22Rv1 (cell line): Measurements from ENCODE around the gene TENM4.

Experiments
- H3K27ac ChIP-seq: fragments of 450-650 bp; 2 replicates; pipeline ENCODE4 v1.5.1; 2017
- CTCF ChIP-seq: fragments of 450-650 bp; IDR thresholded peaks from 2 replicates; pipeline ENCODE4 v1.5.1; 2017; ENCODE audit warnings: mild to moderate bottlenecking
- ZFX ChIP-seq: fragments of 450-650 bp; IDR thresholded peaks from 2 replicates; pipeline ENCODE4 v1.6.1; 2017; ENCODE audit warnings: antibody characterized with exemption, borderline replicate concordance

The TENM4 gene

DNA sequence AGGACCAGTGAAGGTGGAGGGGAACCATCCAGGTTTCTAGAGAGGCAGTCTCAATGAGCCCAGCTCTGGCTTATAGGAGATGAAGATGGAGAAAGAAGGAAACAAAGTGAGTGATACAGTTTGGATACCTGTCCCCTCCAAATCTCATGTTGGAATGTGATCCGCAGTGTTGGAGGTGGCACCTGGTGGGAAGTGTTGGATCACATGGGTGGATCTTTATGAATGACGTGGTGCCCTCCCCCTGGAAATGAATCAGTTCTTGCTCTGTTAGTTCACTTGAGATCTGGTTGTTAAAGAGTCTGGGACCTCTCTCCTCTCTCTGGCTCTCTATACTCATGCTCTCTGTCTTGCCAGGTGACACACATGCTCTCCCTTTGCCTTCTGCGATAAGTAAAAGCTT lies 473.0 kb downstream of the TENM4 start:
- TF ChIP-seq CTCF (no peak), ZFX (no peak)
- no peak overlapping the region for H3K27ac ChIP-seq

DNA sequence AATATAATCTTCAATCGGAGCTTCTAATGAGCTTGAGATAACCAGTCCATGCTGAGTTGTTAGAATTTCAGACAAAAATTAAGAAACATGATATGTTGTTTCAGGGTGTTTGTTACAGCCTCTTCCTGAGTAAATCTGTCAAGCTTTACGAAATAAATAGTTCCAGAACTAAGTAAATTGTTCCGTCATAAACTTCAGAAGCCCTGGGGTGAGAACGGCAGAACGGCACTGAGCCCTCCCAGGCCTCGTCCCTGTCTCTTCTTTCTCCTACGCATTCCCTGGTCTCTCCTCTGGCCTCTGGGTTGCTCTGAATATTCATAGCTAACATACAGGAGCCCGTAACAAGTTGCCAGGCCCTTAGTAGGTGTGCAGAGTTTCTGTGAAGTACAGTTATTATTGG lies 475.4 kb downstream of the TENM4 start:
- no peak overlapping the region for H3K27ac ChIP-seq
- TF ChIP-seq ZFX (no peak), CTCF (no peak)

- no peak for TF ChIP-seq ZFX
- TF ChIP-seq CTCF: no peak
- no peak overlapping the region for H3K27ac ChIP-seq
Observed at GRCh38 chr11:78961937-78962701, 478.7 kb downstream of the TENM4 start.

DNA sequence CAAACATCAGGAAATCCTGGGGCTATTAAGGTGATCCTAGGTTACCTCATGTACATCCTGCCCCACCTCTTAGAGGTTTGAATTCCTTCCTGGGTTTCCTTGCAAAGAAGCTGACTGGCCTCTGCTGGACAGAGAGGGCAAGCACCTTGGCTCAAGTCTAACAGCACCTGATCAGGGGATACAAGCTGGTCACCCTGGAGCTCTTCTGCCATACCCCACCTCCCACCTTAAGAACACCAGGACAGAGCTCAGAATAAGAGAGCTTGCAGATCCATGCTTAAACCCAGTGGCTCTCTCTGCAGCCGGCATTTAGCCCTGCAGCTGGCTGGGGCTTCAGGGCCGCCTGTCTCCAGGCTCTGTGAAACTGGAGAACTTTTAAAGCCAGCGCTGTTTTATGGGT lies 479.6 kb downstream of the TENM4 start:
- H3K27ac ChIP-seq: no peak overlapping the region
- TF ChIP-seq ZFX (no peak), CTCF (peak; percentile 34)

- TF ChIP-seq ZFX (no peak), CTCF (no peak)
Observed at GRCh38 chr11:78958444-78958843, 482.4 kb downstream of the TENM4 start.

DNA sequence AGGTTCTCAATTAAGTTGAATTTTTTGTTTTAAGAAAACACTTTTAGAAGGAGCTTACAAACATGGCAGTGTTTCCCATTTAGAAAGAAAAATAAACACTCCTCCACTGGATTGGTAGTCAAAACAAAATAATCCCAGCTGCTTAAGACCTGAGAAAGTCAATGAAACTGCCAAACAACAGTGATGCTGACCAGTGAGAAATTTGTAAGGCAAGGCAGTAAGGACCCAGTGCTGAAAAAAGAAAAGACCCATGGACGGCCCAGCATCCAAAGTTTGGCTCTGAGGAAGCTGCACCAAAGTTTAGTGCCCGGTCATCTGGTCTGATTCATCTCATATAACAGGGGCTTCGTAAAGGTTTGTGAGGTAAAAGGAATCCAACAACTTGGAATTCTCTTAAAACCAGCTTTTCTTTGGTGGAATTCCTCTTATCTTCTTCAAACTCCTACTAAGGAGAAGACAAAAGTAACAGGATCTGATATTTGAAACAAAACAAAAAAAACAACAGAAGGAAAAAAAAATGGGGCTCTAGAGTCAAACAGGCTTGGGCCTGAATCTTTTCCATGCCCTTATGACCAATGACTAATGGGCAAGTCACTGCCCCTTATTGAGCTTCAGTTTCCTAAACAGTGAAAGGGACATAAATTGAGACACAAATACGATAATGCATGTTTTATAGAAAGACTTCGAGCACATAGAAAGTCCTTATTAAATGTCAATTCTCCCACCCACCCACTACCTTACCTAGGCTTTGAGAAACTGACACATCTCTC lies 483.2 kb downstream of the TENM4 start:
- TF ChIP-seq CTCF (no peak), ZFX (no peak)
- no peak overlapping the region for H3K27ac ChIP-seq

More at GRCh38 chr11:78958444-78958843, 482.4 kb downstream of the TENM4 start:
- no peak overlapping the region for H3K27ac ChIP-seq

DNA sequence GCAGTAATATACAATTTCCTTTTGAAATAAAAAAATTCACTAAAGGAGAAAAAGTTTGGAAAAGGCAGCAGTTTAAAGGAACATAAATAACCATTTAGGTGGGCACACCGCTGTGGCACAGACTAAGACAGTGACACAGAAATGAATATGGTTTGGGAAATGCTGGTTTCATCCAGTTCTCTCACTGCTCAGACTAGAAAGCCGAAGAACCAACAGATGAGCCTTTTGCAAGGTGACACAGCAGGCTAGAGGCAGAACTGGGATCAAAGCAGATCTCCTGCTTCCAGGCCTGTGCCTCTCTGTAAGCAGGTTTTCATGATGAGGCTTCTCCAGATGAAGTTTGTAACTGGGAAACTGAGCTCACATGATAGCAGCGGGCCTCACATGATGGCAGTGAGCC lies 486.1 kb downstream of the TENM4 start:
- no peak for TF ChIP-seq CTCF
- TF ChIP-seq ZFX: no peak
- no peak overlapping the region for H3K27ac ChIP-seq
